SKM-1 treated with dmso at 0.1 percent for 144 hours (cell line): ENCODE results near the gene ARID1B.

ENCODE experiments used
- DNase-seq: peaks from one replicate; lab custom pipeline; 2025; ENCODE audit not compliant: unreplicated experiment; lab: John Stamatoyannopoulos, UW

Gene ARID1B

GRCh38 chr6:157119502-157120027 lies 342.4 kb downstream of the ARID1B start:
- DNase-seq: no peak

GRCh38 chr6:157120534-157121232 lies 343.5 kb downstream of the ARID1B start:
- no peak for DNase-seq

GRCh38 chr6:157121897-157122296 lies 344.7 kb downstream of the ARID1B start:
- no peak for DNase-seq

GRCh38 chr6:157123234-157123633 lies 346.1 kb downstream of the ARID1B start:
- DNase-seq: no peak

- DNase-seq: no peak
These were observed 347.5 kb downstream of the ARID1B start for GRCh38 chr6:157124485-157125254.

- DNase-seq: no peak
These were observed 348.4 kb downstream of the ARID1B start for GRCh38 chr6:157125531-157125930.

GRCh38 chr6:157126183-157127098 lies 349.3 kb downstream of the ARID1B start:
- no peak for DNase-seq

GRCh38 chr6:157128235-157128775 lies 351.1 kb downstream of the ARID1B start:
- DNase-seq: no peak

- DNase-seq: no peak
These were observed 354.1 kb downstream of the ARID1B start for GRCh38 chr6:157131250-157131649.

GRCh38 chr6:157133856-157134255 lies 356.7 kb downstream of the ARID1B start:
- no peak for DNase-seq

- DNase-seq: no peak
These were observed 357.3 kb downstream of the ARID1B start for GRCh38 chr6:157134402-157135047.

- no peak for DNase-seq
These were observed 358.5 kb downstream of the ARID1B start for GRCh38 chr6:157135691-157136090.

GRCh38 chr6:157137501-157137900 lies 360.3 kb downstream of the ARID1B start:
- DNase-seq: no peak

GRCh38 chr6:157139054-157139708 lies 362.0 kb downstream of the ARID1B start:
- DNase-seq: no peak

- no peak for DNase-seq
These were observed 366.2 kb downstream of the ARID1B start for GRCh38 chr6:157143171-157143889.

- DNase-seq: no peak
These were observed 367.0 kb downstream of the ARID1B start for GRCh38 chr6:157143890-157144798.

GRCh38 chr6:157144859-157145568 lies 367.8 kb downstream of the ARID1B start:
- DNase-seq: no peak
